ENCODE results near the gene ADAMTS12. TPM values are rescaled to one million over a fixed set of nuclear protein-coding genes. Genes with fewer than 3 reads are reported as not detected.

ADAMTS12 gene
- total RNA-seq, 1 experiment from 2014 or later, result 0.18 TPM

GRCh38 chr5:33903118-33903517 lies 11.3 kb upstream of the ADAMTS12 start:
- BruUV-seq (replicated peaks), result no TSS peak
- H3K4me2 ChIP-seq (ENCODE audit: low read length), result no peak overlapping the region
- peaks cover 20% of the 10 kb centered on the region for H3K9me3 ChIP-seq (ENCODE audit: low read length)
- H3K4me3 ChIP-seq (ENCODE audit: low read length), result no peak overlapping the region
- peaks cover 5% of the 10 kb centered on the region; the same call in 1 of the 2 replicates for H3K4me1 ChIP-seq (ENCODE audit: insufficient read depth, low read length)
- H3K79me2 ChIP-seq (ENCODE audit: low read length), result no peaks in the 10 kb centered on the region
- H2AFZ ChIP-seq (ENCODE audit: low read length), result no peak overlapping the region
- intact Hi-C loops (cut with micrococcal nuclease), result no loop called here
- POLR2A ChIA-PET (ENCODE audit: unreplicated experiment), result no interaction called here
- no peak overlapping the region for H3K9ac ChIP-seq (ENCODE audit: low read length)
- TF ChIP-seq EZH2 (IDR thresholded peaks at IDR 0.05; ENCODE audit: low read length, unreplicated experiment) (no peak), EZH2phosphoT487 (IDR thresholded peaks at IDR 0.05; ENCODE audit: borderline replicate concordance, low read length) (no peak), CTCF (conservative IDR thresholded peaks at IDR 0.05; ENCODE audit: low read depth, low read length) (no peak)
- DNase-seq, result peak; percentile 54
- H3K27me3 ChIP-seq (ENCODE audit: low read length), result no peaks in the 10 kb centered on the region
- H3F3A ChIP-seq (ENCODE audit: low read length, unreplicated experiment), result no peaks in the 10 kb centered on the region
- ATAC-seq, result peak; percentile 61; the same call in 1 of the 2 replicates
- CTCF ChIA-PET, result no interaction called here
- no peaks in the 10 kb centered on the region for H3K9me2 ChIP-seq (replicated peaks; ENCODE audit: low read length)
- H4K20me1 ChIP-seq (ENCODE audit: low read length), result no peaks in the 10 kb centered on the region
- no peak overlapping the region for H3K27ac ChIP-seq (ENCODE audit: low read length)
- 0 out of 2 replicates have a peak, but pooled peaks cover 3% of the 10 kb centered on the region for H3K36me3 ChIP-seq (ENCODE audit: low read depth, low read length)

GRCh38 chr5:33901156-33901555 lies 9.4 kb upstream of the ADAMTS12 start:
- Histone ChIP-seq H3K27ac (ENCODE audit: low read length) (no peak overlapping the region), H3F3A (ENCODE audit: low read length, unreplicated experiment) (no peaks in the 10 kb centered on the region)

More at GRCh38 chr5:33901156-33901555, 9.4 kb upstream of the ADAMTS12 start:
- H3K4me2 ChIP-seq (ENCODE audit: low read length), result no peak overlapping the region
- ChIA-PET POLR2A (ENCODE audit: unreplicated experiment) (no interaction called here), CTCF (no interaction called here)
- DNase-seq (no peak), ATAC-seq (no peak)
- intact Hi-C loops (cut with micrococcal nuclease), result no loop called here
- no peaks in the 10 kb centered on the region for H3K36me3 ChIP-seq (ENCODE audit: low read depth, low read length)
- H2AFZ ChIP-seq (ENCODE audit: low read length), result no peak overlapping the region
- TF ChIP-seq EZH2 (IDR thresholded peaks at IDR 0.05; ENCODE audit: low read length, unreplicated experiment) (no peak), EZH2phosphoT487 (IDR thresholded peaks at IDR 0.05; ENCODE audit: borderline replicate concordance, low read length) (no peak), CTCF (conservative IDR thresholded peaks at IDR 0.05; ENCODE audit: low read depth, low read length) (no peak)
- no peaks in the 10 kb centered on the region for H3K27me3 ChIP-seq (ENCODE audit: low read length)
- H4K20me1 ChIP-seq (ENCODE audit: low read length), result no peaks in the 10 kb centered on the region
- no peaks in the 10 kb centered on the region for H3K79me2 ChIP-seq (ENCODE audit: low read length)
- BruUV-seq (replicated peaks), result no TSS peak
- H3K4me3 ChIP-seq (ENCODE audit: low read length), result no peak overlapping the region
- H3K9me2 ChIP-seq (replicated peaks; ENCODE audit: low read length), result no peaks in the 10 kb centered on the region
- H3K4me1 ChIP-seq (ENCODE audit: insufficient read depth, low read length), result peaks cover 5% of the 10 kb centered on the region; the same call in 1 of the 2 replicates
- no peak overlapping the region for H3K9ac ChIP-seq (ENCODE audit: low read length)
- peaks cover 8% of the 10 kb centered on the region for H3K9me3 ChIP-seq (ENCODE audit: low read length)
